Astrocyte of the cerebellum (primary cell): ENCODE measurements around the gene ANKMY1.

ENCODE experiments used
- DNase-seq: peaks from one replicate; pipeline ENCODE4 v3.0.0-alpha.2; 2011; ENCODE audit warnings: low read depth
- H3K4me3 ChIP-seq: 2 replicates; pipeline ENCODE4 v1.5.1; 2011; ENCODE audit warnings: mild to moderate bottlenecking, low read depth, low read length, moderate library complexity
- CTCF ChIP-seq: IDR thresholded peaks from 2 replicates; pipeline ENCODE4 v1.5.1; 2012; ENCODE audit warnings: low read length, low read depth, moderate library complexity, mild to moderate bottlenecking; ENCODE audit errors: missing control alignments
- in situ Hi-C: cut with HindIII; loops from 2 replicates; pipeline ENCODE4 v1.10.0; 2017; ENCODE audit warnings: low sequenced_read_pairs

ANKMY1 gene

GRCh38 chr2:240507060-240507777 lies 50.6 kb downstream of the ANKMY1 start:
- DNase-seq, result no peak
- in situ Hi-C loops, result no loop called here
- no peak overlapping the region for H3K4me3 ChIP-seq
- no peak for TF ChIP-seq CTCF

- no peak for TF ChIP-seq CTCF
- in situ Hi-C loops, result no loop called here
- DNase-seq, result no peak
- no peak overlapping the region for H3K4me3 ChIP-seq
Observed at GRCh38 chr2:240506406-240507059, 51.3 kb downstream of the ANKMY1 start.

- in situ Hi-C loops, result no loop called here
- no peak overlapping the region for H3K4me3 ChIP-seq
- DNase-seq, result no peak
- no peak for TF ChIP-seq CTCF
Observed at GRCh38 chr2:240505910-240506309, 51.9 kb downstream of the ANKMY1 start.

GRCh38 chr2:240503848-240504247 lies 53.9 kb downstream of the ANKMY1 start:
- TF ChIP-seq CTCF, result no peak
- no peak for DNase-seq
- no peak overlapping the region for H3K4me3 ChIP-seq
- in situ Hi-C loops, result no loop called here

GRCh38 chr2:240503375-240503774 lies 54.4 kb downstream of the ANKMY1 start:
- in situ Hi-C loops, result no loop called here
- no peak for DNase-seq
- no peak overlapping the region for H3K4me3 ChIP-seq
- no peak for TF ChIP-seq CTCF

GRCh38 chr2:240502430-240503121 lies 55.2 kb downstream of the ANKMY1 start:
- H3K4me3 ChIP-seq, result no peak overlapping the region
- in situ Hi-C loops, result no loop called here
- TF ChIP-seq CTCF, result no peak
- DNase-seq, result no peak
